SK-N-SH treated with all-trans-retinoic acid at 6 μM for 48 hours (cell line): Measurements from ENCODE around the gene CPAMD8.

ENCODE experiments used
- ARNTL ChIP-seq: fragments of 450-650 bp; formaldehyde crosslinking; IDR thresholded peaks from 2 replicates; pipeline ENCODE4 v1.5.0; 2020; ENCODE audit warnings: low read depth, mild to moderate bottlenecking, moderate library complexity, borderline replicate concordance
- BACH2 ChIP-seq: fragments of 250-450 bp; sonication (Bioruptor Pico); IDR thresholded peaks from 2 replicates; pipeline ENCODE4 v1.9.0; 2021; ENCODE audit warnings: mild to moderate bottlenecking, borderline replicate concordance
- CREB5 ChIP-seq: fragments of 250-450 bp; sonication (Bioruptor Pico); IDR thresholded peaks from 2 replicates; pipeline ENCODE4 v1.5.1; 2020; ENCODE audit warnings: low read depth, mild to moderate bottlenecking, moderate library complexity
- ISL1 ChIP-seq: fragments of 250-450 bp; sonication (Bioruptor Pico); IDR thresholded peaks from 2 replicates; pipeline ENCODE4 v2.1.2; 2022; ENCODE audit warnings: mild to moderate bottlenecking, moderate library complexity
- POU6F1 ChIP-seq: fragments of 250-450 bp; sonication (Bioruptor Pico); IDR thresholded peaks from 2 replicates; pipeline ENCODE4 v1.8.0; 2021; ENCODE audit warnings: low read depth, mild to moderate bottlenecking, moderate library complexity, borderline replicate concordance
- RARB ChIP-seq: fragments of 250-450 bp; sonication (Bioruptor Pico); IDR thresholded peaks from 2 replicates; pipeline ENCODE4 v1.8.0; 2021; ENCODE audit warnings: mild to moderate bottlenecking, moderate library complexity
- TCF4 ChIP-seq: fragments of 250-450 bp; sonication (Bioruptor Pico); IDR thresholded peaks from 2 replicates; pipeline ENCODE4 v1.8.0; 2021; ENCODE audit warnings: mild to moderate bottlenecking, moderate library complexity, borderline replicate concordance
- TOX ChIP-seq: fragments of 250-450 bp; sonication (Bioruptor Pico); IDR thresholded peaks from 2 replicates; pipeline ENCODE4 v1.8.0; 2021; ENCODE audit warnings: mild to moderate bottlenecking, moderate library complexity, borderline replicate concordance
- TSHZ2 ChIP-seq: fragments of 250-450 bp; sonication (Bioruptor Pico); IDR thresholded peaks from 2 replicates; pipeline ENCODE4 v1.5.0; 2020; ENCODE audit warnings: mild to moderate bottlenecking, moderate library complexity
- ZFP3 ChIP-seq: fragments of 250-450 bp; sonication (Bioruptor Pico); IDR thresholded peaks from 2 replicates; pipeline ENCODE4 v1.5.0; 2020; ENCODE audit warnings: mild to moderate bottlenecking, moderate library complexity
- ZNF565 ChIP-seq: fragments of 450-650 bp; formaldehyde crosslinking; conservative IDR thresholded peaks from 2 replicates; pipeline ENCODE4 v1.5.0; 2020; ENCODE audit warnings: low read depth, mild to moderate bottlenecking, moderate library complexity
- ZNF70 ChIP-seq: fragments of 450-650 bp; formaldehyde crosslinking; IDR thresholded peaks from 2 replicates; pipeline ENCODE4 v1.5.0; 2020; ENCODE audit warnings: mild to moderate bottlenecking, moderate library complexity

GRCh38 chr19:16930753-16931152 lies 95.9 kb downstream of the CPAMD8 start:
- TF ChIP-seq RARB (CRISPR knock-in tag) (no peak), POU6F1 (no peak), ARNTL (no peak), ZNF70 (CRISPR knock-in tag) (no peak), TSHZ2 (no peak), ZFP3 (CRISPR knock-in tag) (no peak), BACH2 (CRISPR knock-in tag) (no peak), ISL1 (no peak), TCF4 (CRISPR knock-in tag) (no peak), CREB5 (CRISPR knock-in tag) (no peak), ZNF565 (CRISPR knock-in tag) (no peak), TOX (CRISPR knock-in tag) (no peak)
